H1 (cell line): Measurements from ENCODE around the gene ISG20L2. TPM values are rescaled to one million over a fixed set of nuclear protein-coding genes. Genes with fewer than 3 reads are reported as not detected.

Experiments used
- CTCF ChIA-PET: fragments of 300-600 bp; sonication (Branson Sonifier 250); formaldehyde crosslinking; loops from one replicate; lab custom pipeline; 2021; ENCODE audit not compliant: partially characterized antibody; lab: Charles Lee
- POLR2A ChIA-PET: fragments of 300-600 bp; sonication (Branson Sonifier 250); formaldehyde crosslinking; loops from one replicate; lab custom pipeline; 2021; ENCODE audit warnings: inconsistent platforms; ENCODE audit not compliant: partially characterized antibody; lab: Charles Lee
- DNase-seq, 2 experiments: peaks; one replicate each; pipeline versions ENCODE4 v3.0.0 to v3.0.0-alpha.2; 2010 to 2022; ENCODE audit warnings: low spot score in 2 of 2, low read depth in 1 of 2, mixed read lengths in 1 of 2
- FAIRE-seq: peaks from 2 replicates; lab custom pipeline; 2011; peaks lifted over from hg19 to GRCh38; lab: Jason Lieb, UNC
- H2AFZ ChIP-seq: 2 replicates; pipeline ENCODE4 v1.8.1; 2012; ENCODE audit warnings: low read length, inconsistent platforms
- H2AK5ac ChIP-seq: 2 replicates; pipeline ENCODE4 v1.6.1; 2013; ENCODE audit warnings: low read depth, low read length
- H2BK120ac ChIP-seq: replicated peaks from 2 replicates; pipeline ENCODE3; 2013; ENCODE audit warnings: low read depth, low read length, inconsistent platforms
- H2BK12ac ChIP-seq: 2 replicates; pipeline ENCODE4 v1.6.1; 2013; ENCODE audit warnings: low read depth, low read length
- H2BK15ac ChIP-seq: 2 replicates; pipeline ENCODE4 v1.6.1; 2013; ENCODE audit warnings: low read length
- H2BK20ac ChIP-seq: 2 replicates; pipeline ENCODE4 v1.6.1; 2013; ENCODE audit warnings: low read length
- H2BK5ac ChIP-seq: 2 replicates; pipeline ENCODE4 v1.6.1; 2013; ENCODE audit warnings: low read depth, low read length
- H3K14ac ChIP-seq: 2 replicates; pipeline ENCODE4 v1.6.1; 2013; ENCODE audit warnings: inconsistent platforms; ENCODE audit not compliant: insufficient read length
- H3K18ac ChIP-seq: 2 replicates; pipeline ENCODE4 v1.6.1; 2013; ENCODE audit warnings: low read length; ENCODE audit errors: extremely low read depth
- H3K23ac ChIP-seq: 2 replicates; pipeline ENCODE4 v1.6.1; 2013; ENCODE audit warnings: inconsistent platforms; ENCODE audit not compliant: insufficient read length
- H3K23me2 ChIP-seq: 2 replicates; pipeline ENCODE4 v1.6.1; 2013; ENCODE audit warnings: low read depth, low read length
- H3K27ac ChIP-seq: 2 replicates; pipeline ENCODE4 v1.6.1; 2011; ENCODE audit warnings: low read depth, low read length, inconsistent platforms
- H3K27me3 ChIP-seq, 4 experiments: replicated peaks in 1 of 4; 1 replicate in 1 of 4; 2 replicates in 3 of 4; pipeline versions ENCODE4 v1.6.1 to v1.8.1; 2011 to 2013; ENCODE audit warnings: low read length in 3 of 4, mild to moderate bottlenecking in 3 of 4, inconsistent platforms in 2 of 4, mixed read lengths in 2 of 4, moderate library complexity in 1 of 4; ENCODE audit not compliant: control insufficient read depth in 3 of 4, insufficient read depth in 3 of 4; ENCODE audit errors: extremely low read depth in 1 of 4
- H3K36me3 ChIP-seq, 4 experiments: 2 replicates each; pipeline versions ENCODE4 v1.6.1 to v1.8.1; 2011 to 2013; ENCODE audit warnings: mild to moderate bottlenecking in 4 of 4, low read length in 3 of 4, moderate library complexity in 2 of 4, control low read depth in 1 of 4, inconsistent platforms in 1 of 4; ENCODE audit not compliant: insufficient read depth in 4 of 4, control insufficient read depth in 2 of 4
- H3K4ac ChIP-seq: replicated peaks from 2 replicates; pipeline ENCODE3; 2013; ENCODE audit warnings: low read length, low read depth, mixed read lengths, inconsistent platforms; ENCODE audit not compliant: insufficient read length
- H3K4me1 ChIP-seq, 4 experiments: replicated peaks in 1 of 4; 1 replicate in 1 of 4; 2 replicates in 3 of 4; pipeline versions ENCODE4 v1.6.1 to v1.8.1; 2011 to 2013; ENCODE audit warnings: low read length in 3 of 4, inconsistent platforms in 2 of 4, mixed read lengths in 1 of 4; ENCODE audit not compliant: insufficient read depth in 4 of 4, control insufficient read depth in 3 of 4
- H3K4me2 ChIP-seq, 2 experiments: 2 replicates each; pipeline versions ENCODE4 v1.6.1 to v1.8.1; 2011 to 2013; ENCODE audit warnings: low read depth in 2 of 2, low read length in 2 of 2, control low read depth in 1 of 2, inconsistent platforms in 1 of 2, mild to moderate bottlenecking in 1 of 2; ENCODE audit not compliant: insufficient read depth in 1 of 2
- H3K4me3 ChIP-seq, 4 experiments: fragments of 200-600, 300-600 bp in 1 of 4; sonication (generic), shearing (Covaris generic), sonication (Bioruptor Twin) in 1 of 4; 2 replicates each; pipeline versions ENCODE4 v1.5.1 to v1.8.1; 2011 to 2016; ENCODE audit warnings: low read length in 4 of 4, low read depth in 3 of 4, control low read depth in 2 of 4, inconsistent platforms in 2 of 4, mild to moderate bottlenecking in 2 of 4, mixed read lengths in 1 of 4, moderate library complexity in 1 of 4; ENCODE audit not compliant: insufficient read depth in 2 of 4; ENCODE audit errors: extremely low read depth in 1 of 4
- H3K56ac ChIP-seq: replicated peaks from 2 replicates; pipeline ENCODE3; 2013; ENCODE audit warnings: low read depth, mild to moderate bottlenecking, mixed read lengths, low read length, inconsistent platforms; ENCODE audit not compliant: insufficient read length
- H3K79me1 ChIP-seq: 2 replicates; pipeline ENCODE4 v1.6.1; 2013; ENCODE audit warnings: low read depth, low read length, control low read depth
- H3K79me2 ChIP-seq, 2 experiments: 2 replicates each; pipeline versions ENCODE4 v1.6.1 to v1.8.1; 2012 to 2013; ENCODE audit warnings: low read length in 2 of 2, mild to moderate bottlenecking in 2 of 2, inconsistent platforms in 1 of 2; ENCODE audit not compliant: insufficient read depth in 2 of 2, control insufficient read depth in 1 of 2
- H3K9ac ChIP-seq, 4 experiments: replicated peaks in 1 of 4; 1 replicate in 1 of 4; 2 replicates in 3 of 4; pipeline versions ENCODE4 v1.6.1 to v1.8.1; 2011 to 2013; ENCODE audit warnings: low read depth in 3 of 4, low read length in 3 of 4, control low read depth in 2 of 4, mild to moderate bottlenecking in 2 of 4, moderate library complexity in 2 of 4, inconsistent platforms in 1 of 4; ENCODE audit errors: extremely low read depth in 1 of 4
- H3K9me3 ChIP-seq, 2 experiments: 2 replicates each; pipeline versions ENCODE4 v1.6.1 to v1.8.1; 2012 to 2013; ENCODE audit warnings: mild to moderate bottlenecking in 2 of 2, moderate library complexity in 2 of 2, control low read depth in 1 of 2, inconsistent platforms in 1 of 2, low read depth in 1 of 2, low read length in 1 of 2, mixed read lengths in 1 of 2; ENCODE audit not compliant: insufficient read depth in 2 of 2
- H4K20me1 ChIP-seq, 2 experiments: replicated peaks in 1 of 2; 2 replicates each; pipeline versions ENCODE3 to v1.8.1; 2011 to 2013; ENCODE audit warnings: inconsistent platforms in 2 of 2, low read length in 2 of 2, mild to moderate bottlenecking in 1 of 2; ENCODE audit not compliant: insufficient read depth in 2 of 2, control insufficient read depth in 1 of 2
- H4K5ac ChIP-seq: 2 replicates; pipeline ENCODE4 v1.6.1; 2013; ENCODE audit warnings: low read length, low read depth, mixed read lengths, inconsistent platforms; ENCODE audit not compliant: insufficient read length
- H4K8ac ChIP-seq: 2 replicates; pipeline ENCODE4 v1.8.0; 2013; ENCODE audit warnings: mild to moderate bottlenecking, moderate library complexity, low read length, inconsistent platforms; ENCODE audit not compliant: insufficient read depth; ENCODE audit errors: extremely low read depth
- H4K91ac ChIP-seq: replicated peaks from 2 replicates; pipeline ENCODE3; 2013; ENCODE audit warnings: low read length, mixed read lengths, inconsistent platforms; ENCODE audit not compliant: insufficient read length
- ASH2L ChIP-seq: fragments of 200-600, 300-600 bp; sonication (generic); IDR thresholded peaks from one replicate; pipeline ENCODE4 v1.7.1; 2017; ENCODE audit warnings: low read length
- CHD1 ChIP-seq: IDR thresholded peaks from 2 replicates; pipeline ENCODE4 v1.6.1; 2012; ENCODE audit warnings: low read depth, low read length, improper control_type of control experiment
- CHD2 ChIP-seq: IDR thresholded peaks from 2 replicates; pipeline ENCODE4 v1.6.1; 2012; ENCODE audit warnings: low read length, improper control_type of control experiment
- EGR1 ChIP-seq: IDR thresholded peaks from 2 replicates; pipeline ENCODE4 v1.6.1; 2011; ENCODE audit warnings: low read depth, low read length, borderline replicate concordance
- EZH2 ChIP-seq: fragments of 200-600 bp; sonication (generic); IDR thresholded peaks from 2 replicates; pipeline ENCODE4 v1.7.1; 2012; ENCODE audit warnings: low read depth, mild to moderate bottlenecking, moderate library complexity, low read length, inconsistent platforms; ENCODE audit not compliant: severe bottlenecking
- HDAC6 ChIP-seq: IDR thresholded peaks from one replicate; pipeline ENCODE4 v1.7.1; 2012; ENCODE audit warnings: low read depth, mild to moderate bottlenecking, inconsistent platforms, low read length, moderate library complexity
- MAFK ChIP-seq: IDR thresholded peaks from 2 replicates; pipeline ENCODE4 v1.6.1; 2012; ENCODE audit warnings: low read depth, mild to moderate bottlenecking, improper control_type of control experiment, low read length
- RXRA ChIP-seq: IDR thresholded peaks from 2 replicates; pipeline ENCODE4 v1.6.1; 2011; ENCODE audit warnings: low read depth, mild to moderate bottlenecking, low read length, moderate library complexity; ENCODE audit not compliant: insufficient read depth
- SIX5 ChIP-seq: IDR thresholded peaks from 2 replicates; pipeline ENCODE4 v1.6.1; 2011; ENCODE audit warnings: mild to moderate bottlenecking, low read depth, low read length
- TAF1 ChIP-seq: IDR thresholded peaks from 2 replicates; pipeline ENCODE4 v1.6.1; 2011; ENCODE audit warnings: mild to moderate bottlenecking, low read depth, low read length
- TEAD4 ChIP-seq: IDR thresholded peaks from 2 replicates; pipeline ENCODE4 v1.6.1; 2012; ENCODE audit warnings: low read depth, low read length, inconsistent platforms, mixed read lengths
- WGBS, 2 experiments: shearing (Covaris generic) in 1 of 2; methylation state at CpG; one replicate each; pipeline versions ENCODE4 v1.1.6 to v1.1.7; 2013 to 2015; ENCODE audit warnings: low lambda C conversion rate in 2 of 2, mixed read lengths in 2 of 2, inconsistent platforms in 1 of 2, low coverage in 1 of 2, missing lambda C conversion rate in 1 of 2; ENCODE audit not compliant: insufficient replicate concordance in 2 of 2, insufficient coverage in 1 of 2, insufficient read length in 1 of 2; ENCODE audit errors: extremely low coverage in 1 of 2, missing lambda C conversion rate in 1 of 2; 5-methylcytosine and 5-hydroxymethylcytosine counted together
- polyA plus RNA-seq, 7 experiments: library from polyadenylated mRNA; depleted of rRNA in 3 of 7; stranded (reverse) in 5 of 7; unstranded in 2 of 7; fragments of >200 nt in 5 of 7; fragments of 200-250 nt in 2 of 7; gene quantifications; 1 replicate in 5 of 7; 2 replicates in 1 of 7; 4 replicates in 1 of 7; pipeline versions ENCODE4 v1.2.1 to v1.2.3, GENCODE V29; 2011 to 2013; ENCODE audit warnings: missing spikeins in 2 of 7, mixed read lengths in 2 of 7
- total RNA-seq: library from RNA; stranded (reverse); fragmentation: NEBNext Ultra II Directional; extraction: Animal tissue kit (Norgen Biotek cat#: 25700); gene quantifications from 2 replicates; pipeline ENCODE4 v1.2.1, GENCODE V29; 2021
- TF ChIP-seq, protein P1 (sequence below): IDR thresholded peaks from 2 replicates; pipeline ENCODE4 v1.6.1; 2011; ENCODE audit warnings: low read depth, mild to moderate bottlenecking, low read length; ENCODE audit not compliant: insufficient read depth

The ISG20L2 gene
- total and polyA plus RNA-seq, 2 of the 8 experiments (the other 6 are each of a cell fraction or from before 2014, with no cell fraction given): 47.5 to 53.0 TPM

DNA sequence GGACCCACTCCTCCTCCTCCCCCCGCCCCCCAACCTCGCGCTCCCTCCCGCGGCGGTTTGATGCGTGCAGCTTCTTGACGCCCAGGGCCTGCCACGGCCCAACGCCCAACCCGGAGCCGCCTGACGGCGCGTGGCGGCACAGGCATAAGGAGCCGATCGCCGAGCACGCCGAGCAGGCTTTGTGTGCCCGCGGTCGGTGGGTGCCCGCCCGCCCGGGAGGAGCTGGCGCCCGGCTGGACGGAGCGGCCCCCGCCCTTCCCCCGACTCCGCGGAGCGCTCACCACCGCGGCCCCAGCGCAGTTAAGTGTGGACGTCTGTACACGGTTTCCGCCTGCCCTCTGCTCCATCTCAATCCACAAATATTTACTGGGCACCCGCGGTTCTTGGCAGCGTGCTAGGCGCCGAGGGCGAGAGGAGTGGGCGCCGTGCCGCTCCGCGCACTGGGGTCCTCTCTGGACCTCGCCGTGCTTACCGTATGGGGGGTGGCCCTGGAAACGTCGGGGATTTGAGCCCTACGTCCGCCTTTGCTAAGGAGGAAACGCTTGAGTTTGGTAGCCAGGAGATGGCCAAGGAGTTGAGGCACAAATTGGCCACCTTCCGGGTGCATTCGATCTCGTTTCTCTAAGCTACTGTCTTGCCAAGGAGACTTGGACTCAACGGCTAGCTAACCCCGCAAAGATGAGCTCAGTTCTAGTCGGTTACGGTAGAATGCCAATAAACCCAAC lies 23.4 kb upstream of the ISG20L2 start:
- H2AK5ac ChIP-seq: no peak overlapping the region
- peaks cover 24 to 36% (median 27%) of the 10 kb centered on the region in 4 experiments for H3K4me1 ChIP-seq
- H4K8ac ChIP-seq: peak overlapping the region; percentile 97
- H3K4ac ChIP-seq: peak overlapping the region; percentile 79
- peak overlapping the region; percentile 82; the same call in 1 of the 2 replicates for H2BK12ac ChIP-seq
- H3K14ac ChIP-seq: peak overlapping the region; percentile 35
- H3K4me3 ChIP-seq: peak overlapping the region; percentile 86 to 100 (median 95)
- peak overlapping the region; percentile 80 to 97 (median 96) for H3K9ac ChIP-seq
- peak overlapping the region; percentile 41 for H2BK120ac ChIP-seq
- ChIA-PET POLR2A (interaction anchor here (0.9 to 8.8 kb wide), 27 partner anchors 8 to 110 kb away, joined by 3 to 121 read pairs (median 4); partner anchors contain the start of genes BCAN, ISG20L2, METTL25B and MRPL24), CTCF (interaction anchor here (0.8 to 3.2 kb wide), 15 partner anchors 9 to 124 kb away, joined by 3 to 26 read pairs (median 4); partner anchors contain the start of genes ISG20L2, METTL25B, NTRK1 and PRCC)
- H2BK15ac ChIP-seq: peak overlapping the region; percentile 82; the same call in 1 of the 2 replicates
- no peak overlapping the region for H3K23ac ChIP-seq
- peak overlapping the region; percentile 79 for H2BK5ac ChIP-seq
- peak overlapping the region; percentile 59; the same call in 1 of the 2 replicates for H2AFZ ChIP-seq
- peak overlapping the region; percentile 85 for H4K5ac ChIP-seq
- FAIRE-seq (no peak), DNase-seq (peak; percentile 91 to 93)
- H3K18ac ChIP-seq: peak overlapping the region; percentile 86
- H3K79me1 ChIP-seq: peaks cover 11% of the 10 kb centered on the region
- H3K36me3 ChIP-seq: no peaks in the 10 kb centered on the region
- peak overlapping the region; percentile 90 for H3K56ac ChIP-seq
- H2BK20ac ChIP-seq: no peak overlapping the region
- H3K79me2 ChIP-seq: peaks cover 23 to 54% of the 10 kb centered on the region in 2 experiments
- peak overlapping the region; percentile 63 to 91 for H3K4me2 ChIP-seq
- H3K9me3 ChIP-seq: no peaks in the 10 kb centered on the region
- H3K27me3 ChIP-seq: no peaks in the 10 kb centered on the region
- H4K20me1 ChIP-seq: peaks cover 0 to 3% of the 10 kb centered on the region in 2 experiments
- WGBS, 2 experiments: 1% methylated on average over 36 of the region's 68 CpGs; no CpG with 5 or more reads in 1 of the 2 experiments
- H3K23me2 ChIP-seq: peaks cover 9% of the 10 kb centered on the region
- H3K27ac ChIP-seq: peak overlapping the region; percentile 85
- peak overlapping the region; percentile 89 for H4K91ac ChIP-seq
- TF ChIP-seq EGR1 (peak; percentile 81), CHD2 (0 out of 2 replicates have a peak, but pooled peaks have one; percentile 13), MAFK (no peak), CHD1 (no peak), TEAD4 (peak; percentile 16; the same call in 1 of the 2 replicates), TAF1 (peak; percentile 66), HDAC6 (no peak), ASH2L (peak; percentile 84), RXRA (no peak), EZH2 (no peak), SIX5 (no peak)
- TF ChIP-seq, protein P1, sequence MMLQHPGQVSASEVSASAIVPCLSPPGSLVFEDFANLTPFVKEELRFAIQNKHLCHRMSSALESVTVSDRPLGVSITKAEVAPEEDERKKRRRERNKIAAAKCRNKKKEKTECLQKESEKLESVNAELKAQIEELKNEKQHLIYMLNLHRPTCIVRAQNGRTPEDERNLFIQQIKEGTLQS: no peak
